Measurements from ENCODE around the gene SH3BGRL. TPM values are rescaled to one million over a fixed set of nuclear protein-coding genes. Genes with fewer than 3 reads are reported as not detected.
"Not testable (repeated sequence)": the region's sequence is repeated elsewhere in the genome, so short reads cannot be mapped to it uniquely, and the experiment has no call there.

SH3BGRL gene
- total RNA-seq, 1 experiment from 2014 or later: 34.2 TPM

DNA sequence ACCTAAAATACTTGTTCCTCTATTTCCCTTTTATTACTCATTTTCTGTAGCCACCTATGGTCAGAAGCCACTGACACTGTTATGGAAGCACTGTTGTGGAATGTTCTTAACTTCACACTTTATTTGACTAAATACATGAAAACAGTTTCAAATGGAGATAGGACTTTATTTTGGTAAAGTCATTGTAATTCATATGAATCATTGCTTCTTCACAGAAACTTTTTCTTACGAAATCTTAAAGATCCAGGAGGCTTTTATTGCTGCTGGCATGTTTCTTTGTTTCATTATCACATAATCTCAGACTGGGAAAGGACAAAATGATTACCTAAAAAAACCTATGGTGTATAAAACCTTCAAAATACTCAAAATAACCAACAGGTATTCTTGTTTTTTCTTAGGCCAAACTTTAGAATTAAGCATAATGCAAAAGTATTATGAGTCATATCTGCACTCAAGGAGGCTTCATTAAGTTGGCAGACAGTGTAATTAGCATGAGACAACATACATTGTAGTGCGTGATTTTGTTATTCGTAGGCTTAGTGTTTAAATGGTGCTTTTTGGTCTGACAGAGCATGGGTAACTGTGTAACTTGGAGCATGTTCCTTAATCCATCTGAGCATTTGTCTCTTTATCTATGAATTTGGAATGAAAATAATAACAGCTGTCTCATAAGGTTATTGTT, 58.0 kb downstream of the SH3BGRL start:
- no peak for DNase-seq (ENCODE audit: low spot score)

DNA sequence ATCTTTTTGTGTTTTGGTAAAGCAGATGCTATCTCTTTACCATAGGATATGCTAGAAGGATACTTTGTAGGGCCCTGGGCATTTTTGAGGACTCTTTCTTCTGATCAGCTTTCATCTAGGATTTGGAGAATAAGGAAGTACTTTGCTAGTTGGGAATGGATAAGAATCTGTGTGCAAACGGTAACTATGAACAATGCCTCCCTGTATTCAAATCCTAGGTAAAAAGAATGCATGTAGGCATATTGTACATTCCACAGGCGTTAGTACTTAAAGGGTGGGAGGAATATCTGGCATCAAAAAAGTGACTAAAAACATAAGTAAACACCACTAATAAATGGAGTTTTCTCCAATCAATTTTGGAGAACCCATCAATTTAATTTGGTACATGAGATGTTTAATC, 59.7 kb downstream of the SH3BGRL start:
- no peak for DNase-seq (ENCODE audit: low spot score)

DNA sequence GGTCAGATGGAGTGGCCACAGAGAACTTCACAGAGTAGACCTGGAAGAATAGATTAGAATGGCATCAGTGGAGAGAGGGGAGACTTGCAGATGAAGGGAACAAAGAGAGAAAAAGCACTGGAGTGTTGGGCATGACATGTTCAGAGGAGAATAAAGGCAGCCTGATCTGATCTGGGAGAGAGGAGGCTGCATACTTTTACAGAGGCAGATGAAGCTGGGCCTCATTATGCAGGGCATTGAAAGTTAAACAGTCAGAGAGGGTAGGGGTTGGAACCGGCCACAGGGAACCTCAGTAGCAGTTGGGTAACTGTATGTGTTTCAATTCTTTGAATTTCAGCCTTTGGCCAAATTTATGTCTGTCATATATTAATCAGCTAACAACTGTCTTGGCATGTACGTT, 61.2 kb downstream of the SH3BGRL start:
- no peak for DNase-seq (ENCODE audit: low spot score)

DNA sequence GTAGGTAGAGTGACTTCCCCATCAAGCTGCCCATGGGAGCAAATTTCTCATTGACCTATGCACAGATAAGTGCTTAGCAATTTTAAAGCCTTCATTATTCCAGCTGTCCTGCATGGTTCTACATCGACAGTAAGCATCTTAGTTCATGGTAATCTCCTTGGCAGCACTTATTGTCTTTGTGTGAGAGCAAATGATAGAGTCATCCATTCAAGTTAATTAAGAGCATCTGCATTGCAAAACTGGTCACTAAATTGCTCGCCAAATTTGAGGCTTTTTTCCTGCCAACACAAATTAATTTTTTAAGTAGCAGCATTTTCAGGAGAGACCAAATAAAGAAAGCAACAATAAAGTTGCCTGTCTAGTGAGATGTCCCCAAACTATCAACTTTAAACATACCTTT, 76.7 kb downstream of the SH3BGRL start:
- no peak for DNase-seq (ENCODE audit: low spot score)

DNA sequence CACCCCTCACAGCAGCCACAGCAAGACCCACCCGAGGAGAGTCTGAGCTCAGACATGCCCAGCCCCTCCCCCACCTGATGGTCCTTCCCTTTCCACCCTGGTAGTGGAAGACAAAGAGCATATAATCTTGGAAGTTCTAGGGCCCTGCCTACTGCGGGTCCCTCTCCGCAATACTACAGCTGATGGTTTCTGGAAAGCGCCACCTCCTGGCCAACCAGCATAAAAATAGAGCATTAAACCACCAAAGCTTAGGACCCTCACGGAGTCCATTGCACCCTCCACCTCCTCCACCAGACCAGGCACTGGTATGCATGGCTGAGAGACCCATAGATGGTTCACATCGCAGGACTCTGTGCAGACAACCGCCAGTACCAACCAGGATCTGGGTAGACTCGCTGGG, 78.2 kb downstream of the SH3BGRL start:
- no peak for DNase-seq (ENCODE audit: low spot score)

DNA sequence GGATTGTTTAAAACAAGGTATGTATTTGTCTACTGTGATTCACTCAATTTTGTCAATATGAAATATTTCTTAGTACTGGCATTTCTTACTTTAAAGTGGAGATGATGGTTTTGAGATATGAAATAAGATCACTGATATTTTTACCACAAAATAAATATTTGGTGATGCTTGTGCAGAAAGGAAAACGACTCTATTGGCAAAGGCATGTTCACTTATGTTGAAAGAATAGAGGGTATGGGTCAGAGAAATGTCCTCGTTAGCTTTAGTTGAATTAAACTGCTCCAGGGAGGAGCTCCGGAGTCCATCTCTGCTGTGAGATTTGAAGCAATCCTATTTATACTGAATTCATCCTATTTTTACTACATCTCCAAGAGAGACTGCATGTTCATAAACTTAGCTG, 84.2 kb downstream of the SH3BGRL start:
- no peak for DNase-seq (ENCODE audit: low spot score)

DNA sequence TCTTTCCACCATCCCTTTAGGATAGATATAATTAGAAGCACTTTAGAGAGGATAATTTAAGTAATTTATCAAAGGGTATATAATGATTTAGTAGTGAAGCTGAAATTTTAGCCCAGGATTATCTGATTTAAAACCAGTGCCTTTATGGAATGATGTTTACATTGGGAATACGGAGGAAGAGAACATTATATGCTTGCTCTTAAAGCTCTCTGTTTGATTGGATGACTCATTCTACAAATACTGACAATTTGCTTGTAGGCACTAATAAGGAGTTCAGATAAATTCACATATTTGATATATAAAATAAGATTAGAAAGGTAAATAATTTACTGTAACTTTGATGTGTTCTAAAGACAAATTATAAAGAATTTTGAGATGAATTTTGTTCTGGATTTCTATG, 84.7 kb downstream of the SH3BGRL start:
- no peak for DNase-seq (ENCODE audit: low spot score)

DNA sequence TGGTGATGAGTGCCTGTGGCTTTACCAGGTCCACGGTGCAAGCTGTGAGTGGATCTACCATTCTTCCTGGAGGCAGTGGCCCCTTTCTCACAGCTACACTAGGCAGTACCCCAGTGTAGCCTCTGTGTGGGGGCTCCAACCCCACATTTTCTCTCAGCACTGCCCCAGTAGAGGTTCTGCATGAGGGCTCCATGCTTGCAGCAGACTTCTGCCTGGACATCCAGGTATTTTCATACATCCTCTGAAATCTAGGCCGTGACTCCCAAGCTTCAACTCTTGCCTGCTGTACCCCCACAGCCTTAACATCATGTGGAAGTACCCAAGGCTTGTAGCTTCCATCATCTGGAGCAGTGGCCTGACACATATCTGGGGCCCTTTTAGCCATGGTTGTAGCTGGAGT, 90.1 kb downstream of the SH3BGRL start:
- no peak for DNase-seq (ENCODE audit: low spot score)

DNA sequence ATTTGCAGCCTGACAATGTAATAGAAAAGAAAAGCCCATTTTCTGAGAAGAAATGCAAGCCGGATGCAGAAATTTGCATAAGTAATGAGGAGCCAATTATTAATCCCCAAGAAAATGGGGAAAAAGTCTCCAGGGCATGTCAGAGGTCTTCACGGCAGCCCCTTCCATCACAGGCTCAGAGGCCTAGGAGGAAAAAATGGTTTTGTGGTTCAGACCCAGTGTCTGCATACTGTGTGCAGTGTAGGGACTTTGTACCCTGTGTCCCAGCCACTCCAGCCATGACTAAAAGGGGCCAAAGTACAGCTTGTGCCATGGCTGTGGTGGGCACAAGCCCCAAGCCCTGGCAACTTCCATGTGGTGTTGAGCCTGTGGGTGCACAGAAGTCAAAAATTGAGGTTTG, 92.2 kb downstream of the SH3BGRL start:
- DNase-seq (ENCODE audit: low spot score): no peak

DNA sequence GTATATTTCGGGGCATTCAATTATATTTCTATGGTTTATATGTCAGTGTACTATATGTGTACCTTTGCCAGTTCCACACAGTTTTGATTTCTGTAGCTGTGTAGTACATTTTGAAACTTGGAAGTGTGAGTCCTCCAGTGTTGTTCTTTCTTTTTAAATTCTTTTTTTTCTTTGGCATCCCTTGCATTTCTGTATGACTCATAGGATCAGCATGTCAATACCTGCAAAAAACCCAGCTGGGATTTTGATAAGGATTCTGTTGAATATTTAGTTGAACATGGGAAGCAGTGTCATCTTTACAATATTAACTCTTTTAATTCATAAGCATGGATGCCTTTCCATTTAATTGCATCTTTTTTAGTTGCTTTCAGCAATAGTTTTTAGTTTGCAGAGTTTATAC, 100.0 kb downstream of the SH3BGRL start:
- DNase-seq (ENCODE audit: low spot score): no peak

DNA sequence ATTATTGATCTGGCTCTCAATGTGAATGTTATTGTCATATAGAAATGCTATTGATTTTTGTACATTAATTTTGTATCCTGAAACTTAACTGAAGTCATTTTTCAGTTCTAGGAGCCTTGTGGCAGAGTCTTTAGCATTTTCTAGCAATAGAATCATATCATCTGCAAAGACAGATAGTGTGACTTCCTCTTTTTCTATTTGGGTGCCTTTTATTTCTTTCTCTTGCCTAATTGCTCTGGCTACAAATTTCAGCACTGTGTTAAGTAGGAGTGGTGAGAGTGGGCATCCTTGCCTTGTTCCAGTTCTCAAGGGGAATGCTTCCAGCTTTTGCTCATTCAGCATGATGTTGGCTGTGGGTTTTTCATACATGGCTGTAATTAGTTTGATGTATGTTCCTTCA, 102.7 kb downstream of the SH3BGRL start:
- no peak for DNase-seq (ENCODE audit: low spot score)

DNA sequence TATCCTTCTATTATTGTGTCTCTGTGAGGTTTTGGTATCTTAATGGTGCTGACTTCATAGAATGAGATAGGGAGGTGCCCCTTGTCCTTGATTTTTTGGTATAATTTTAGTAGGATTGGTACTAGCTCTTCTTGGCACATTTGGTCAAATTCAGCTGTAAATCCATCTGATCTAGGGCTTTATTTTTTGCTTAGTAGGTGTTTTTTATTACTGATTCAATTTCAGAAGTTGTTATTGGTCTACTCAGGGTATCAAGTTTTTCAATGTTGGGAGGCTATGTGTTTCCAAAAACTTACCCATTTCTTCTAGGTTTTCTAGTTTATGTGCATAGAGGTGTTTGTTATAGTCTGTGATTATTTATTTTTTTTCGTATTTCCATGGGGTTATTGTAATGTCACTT, 103.3 kb downstream of the SH3BGRL start:
- no peak for DNase-seq (ENCODE audit: low spot score)

DNA sequence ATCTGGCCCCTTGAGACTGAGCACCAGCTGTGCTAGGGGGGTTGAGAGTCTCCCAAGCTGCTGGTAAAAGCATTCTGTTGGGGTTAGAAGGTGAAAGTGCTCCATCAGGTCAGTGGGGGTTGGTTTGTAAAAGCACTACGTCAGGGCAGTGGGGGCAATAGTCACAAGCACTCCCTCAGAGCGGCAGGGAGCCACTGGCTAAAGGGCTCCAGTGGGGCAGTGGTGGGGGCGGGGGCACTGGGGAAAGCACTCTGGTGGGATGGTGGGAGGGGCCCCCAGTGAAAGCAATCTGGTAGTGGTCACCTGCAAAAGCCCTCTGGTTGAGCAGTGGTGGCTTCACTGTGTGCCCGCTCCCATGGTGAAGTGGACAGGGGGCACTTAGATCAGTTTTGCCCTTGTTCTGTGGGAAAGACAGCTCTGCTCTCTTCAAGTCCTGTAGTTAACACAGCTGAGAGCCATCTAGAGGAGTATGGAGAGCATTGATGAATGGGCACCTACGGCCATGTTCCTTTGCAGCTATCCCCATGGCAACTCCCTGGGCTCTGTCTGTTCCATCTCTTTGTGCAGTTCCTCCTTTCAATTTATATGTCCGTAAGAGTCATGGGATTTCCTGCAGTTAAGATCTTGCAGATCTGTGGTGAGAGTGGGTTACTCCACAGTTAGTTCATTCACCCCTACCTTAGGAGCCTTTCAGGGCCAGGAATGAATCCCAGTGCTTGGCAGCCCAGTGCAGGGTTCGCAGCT, 106.4 kb downstream of the SH3BGRL start:
- no peak for DNase-seq (ENCODE audit: low spot score)

DNA sequence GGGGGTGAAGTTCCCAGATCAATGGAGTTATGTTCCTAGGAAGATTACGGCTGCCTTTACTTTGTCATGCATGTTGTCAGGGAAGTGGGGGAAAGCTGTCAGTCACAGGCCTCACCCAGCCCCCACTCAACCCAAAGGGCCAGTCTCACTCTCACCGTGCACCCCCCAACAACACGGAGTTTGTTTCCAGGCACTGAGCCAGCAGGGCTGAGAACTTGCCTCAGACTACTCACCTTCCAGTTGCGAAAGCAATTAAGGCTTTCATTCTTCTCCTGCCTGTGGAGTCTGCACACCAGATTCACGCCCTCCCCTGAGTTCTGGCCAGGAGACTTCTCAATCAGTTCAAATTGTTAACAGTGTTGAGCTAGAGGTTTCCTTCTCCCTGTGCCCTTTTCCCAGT, 114.3 kb downstream of the SH3BGRL start:
- no peak for DNase-seq (ENCODE audit: low spot score)

DNA sequence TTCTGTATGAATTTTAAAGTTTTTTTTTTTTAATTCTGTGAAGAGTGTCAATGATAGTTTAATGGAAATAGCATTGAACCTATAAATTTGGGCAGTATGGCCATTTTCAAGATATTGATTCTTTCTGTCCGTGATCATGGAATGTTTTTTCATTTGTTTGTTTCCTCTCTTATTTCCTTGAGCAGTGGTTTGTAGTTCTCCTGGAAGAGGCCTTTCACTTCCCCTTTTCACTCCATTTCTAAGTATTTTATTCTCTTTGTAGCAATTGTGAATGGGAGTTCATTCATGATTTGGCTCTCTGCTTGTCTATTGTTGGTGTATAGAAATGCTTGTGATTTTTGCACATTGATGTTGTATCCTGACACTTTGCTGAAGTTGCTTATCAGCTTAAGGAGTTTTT, 129.8 kb downstream of the SH3BGRL start:
- not testable (repeated sequence) for DNase-seq (ENCODE audit: low spot score)

DNA sequence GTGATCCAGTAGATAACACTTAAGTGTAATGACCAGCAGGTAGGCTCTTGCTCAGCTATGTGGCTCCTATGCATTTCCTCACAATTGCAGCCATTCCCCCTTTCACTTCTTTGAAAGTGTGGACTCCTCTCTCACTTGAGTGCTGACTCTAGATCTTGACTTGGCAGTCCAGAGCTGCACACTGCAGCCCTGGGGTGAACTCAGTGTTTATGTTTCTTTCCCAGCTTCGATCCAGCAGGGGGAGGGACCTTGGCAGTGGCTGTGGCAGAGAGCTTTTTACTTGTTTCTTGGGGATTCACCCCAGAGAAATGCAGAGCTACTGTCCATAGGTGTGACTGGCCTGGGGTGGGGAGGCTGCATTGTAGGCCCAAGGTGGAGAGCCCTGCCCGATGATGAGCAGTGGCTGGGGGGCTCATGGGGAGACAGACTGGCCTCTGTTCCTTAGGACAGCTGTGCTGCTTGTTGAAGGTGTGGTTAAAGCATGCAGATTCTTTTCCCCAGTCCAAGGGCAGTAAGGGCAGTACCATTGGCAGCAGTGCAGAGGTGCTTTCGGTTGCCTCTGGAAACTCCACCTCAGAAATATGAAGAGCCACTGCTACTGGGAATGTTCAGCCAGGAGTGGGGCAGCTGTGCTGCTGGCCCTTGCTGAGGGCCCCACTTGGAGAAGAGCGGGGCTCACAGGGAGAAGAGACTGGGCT, 134.7 kb downstream of the SH3BGRL start:
- DNase-seq (ENCODE audit: low spot score): no peak

DNA sequence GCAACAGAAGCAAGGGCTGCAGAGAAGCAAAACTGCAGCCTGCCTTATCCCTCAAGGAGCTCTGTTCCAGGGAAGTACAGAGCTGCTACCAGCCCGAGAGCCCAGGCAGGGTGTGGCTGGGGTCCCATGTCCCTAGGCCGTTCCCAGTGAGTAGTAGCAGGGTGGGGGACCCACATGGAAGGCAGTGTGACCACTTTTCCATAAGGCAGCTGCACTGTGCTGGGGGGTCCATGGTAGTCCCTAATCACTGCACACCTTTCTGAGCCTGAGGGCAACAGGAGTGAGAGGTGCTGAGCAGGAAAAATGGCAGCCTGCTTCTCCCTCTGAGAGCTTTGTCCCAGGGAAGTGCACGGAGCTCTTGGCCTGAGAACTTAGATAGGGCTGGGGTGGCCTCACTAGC, 135.9 kb downstream of the SH3BGRL start:
- DNase-seq (ENCODE audit: low spot score): no peak

DNA sequence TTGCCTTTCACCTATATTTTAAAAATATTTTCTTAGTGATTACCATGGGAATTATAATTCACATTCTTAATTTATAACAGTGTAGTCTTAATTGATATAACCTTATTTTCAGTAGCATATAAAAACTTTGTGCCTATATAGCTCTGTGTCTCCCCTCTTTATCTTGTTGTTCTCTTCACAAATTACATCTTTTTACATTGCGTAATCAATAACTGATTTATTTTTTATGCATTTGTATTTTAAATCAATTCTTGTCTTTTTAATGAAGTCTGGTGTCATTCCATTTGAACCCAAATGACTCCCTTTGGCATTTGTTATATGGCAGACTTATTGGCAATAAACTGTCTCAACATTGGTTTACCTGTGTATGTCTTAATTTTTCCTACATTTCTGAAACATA, 137.0 kb downstream of the SH3BGRL start:
- DNase-seq (ENCODE audit: low spot score): no peak

DNA sequence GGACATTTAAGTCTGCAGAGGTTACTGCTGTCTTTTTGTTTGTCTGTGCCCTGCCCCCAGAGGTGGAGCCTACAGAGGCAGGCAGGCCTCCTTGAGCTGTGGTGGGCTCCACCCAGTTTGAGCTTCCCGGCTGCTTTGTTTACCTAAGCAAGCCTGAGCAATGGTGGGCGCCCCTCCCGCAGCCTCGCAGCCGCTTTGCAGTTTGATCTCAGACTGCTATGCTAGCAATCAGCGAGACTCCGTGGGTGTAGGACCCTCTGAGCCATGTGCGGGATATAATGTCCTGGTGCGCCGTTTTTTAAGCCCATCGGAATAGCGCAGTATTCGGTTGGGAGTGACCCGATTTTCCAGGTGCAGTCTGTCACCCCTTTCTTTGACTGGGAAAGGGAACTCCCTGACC, 143.4 kb downstream of the SH3BGRL start:
- not testable (repeated sequence) for DNase-seq (ENCODE audit: low spot score)
